Jurkat, Clone E6-1 (cell line): ENCODE measurements around the gene PDIK1L.
A peak's percentile ranks its signal among the peaks of the same experiment; 100 is the strongest.

ENCODE experiments used
- DNase-seq: peaks from one replicate; pipeline ENCODE4 v3.0.0-alpha.2; 2011; ENCODE audit warnings: low read depth, low spot score
- H3K4me3 ChIP-seq: 2 replicates; pipeline ENCODE4 v1.5.1; 2011; ENCODE audit warnings: mild to moderate bottlenecking, low read length, control low read depth, moderate library complexity

The PDIK1L gene

DNA sequence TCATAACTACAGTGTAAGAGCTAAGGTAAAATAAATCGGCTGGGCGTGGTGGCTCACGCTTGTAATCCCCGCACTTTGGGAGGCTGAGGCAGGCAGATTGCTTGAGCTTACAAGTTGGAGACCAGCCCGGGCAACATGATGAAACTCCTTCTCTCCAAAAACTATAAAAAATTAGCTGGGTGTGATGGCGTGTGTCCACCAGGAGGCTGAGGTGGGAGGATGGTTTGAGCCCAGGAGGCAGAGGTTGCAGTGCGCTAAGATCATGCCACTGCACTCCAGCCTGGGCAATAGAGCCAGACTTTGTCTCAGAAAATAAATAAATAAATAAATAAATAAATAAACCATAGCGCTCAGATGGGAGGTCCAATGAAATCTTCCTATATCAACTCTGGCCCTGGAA lies 30.5 kb downstream of the PDIK1L start:
- DNase-seq, result no peak
- no peak overlapping the region for H3K4me3 ChIP-seq

DNA sequence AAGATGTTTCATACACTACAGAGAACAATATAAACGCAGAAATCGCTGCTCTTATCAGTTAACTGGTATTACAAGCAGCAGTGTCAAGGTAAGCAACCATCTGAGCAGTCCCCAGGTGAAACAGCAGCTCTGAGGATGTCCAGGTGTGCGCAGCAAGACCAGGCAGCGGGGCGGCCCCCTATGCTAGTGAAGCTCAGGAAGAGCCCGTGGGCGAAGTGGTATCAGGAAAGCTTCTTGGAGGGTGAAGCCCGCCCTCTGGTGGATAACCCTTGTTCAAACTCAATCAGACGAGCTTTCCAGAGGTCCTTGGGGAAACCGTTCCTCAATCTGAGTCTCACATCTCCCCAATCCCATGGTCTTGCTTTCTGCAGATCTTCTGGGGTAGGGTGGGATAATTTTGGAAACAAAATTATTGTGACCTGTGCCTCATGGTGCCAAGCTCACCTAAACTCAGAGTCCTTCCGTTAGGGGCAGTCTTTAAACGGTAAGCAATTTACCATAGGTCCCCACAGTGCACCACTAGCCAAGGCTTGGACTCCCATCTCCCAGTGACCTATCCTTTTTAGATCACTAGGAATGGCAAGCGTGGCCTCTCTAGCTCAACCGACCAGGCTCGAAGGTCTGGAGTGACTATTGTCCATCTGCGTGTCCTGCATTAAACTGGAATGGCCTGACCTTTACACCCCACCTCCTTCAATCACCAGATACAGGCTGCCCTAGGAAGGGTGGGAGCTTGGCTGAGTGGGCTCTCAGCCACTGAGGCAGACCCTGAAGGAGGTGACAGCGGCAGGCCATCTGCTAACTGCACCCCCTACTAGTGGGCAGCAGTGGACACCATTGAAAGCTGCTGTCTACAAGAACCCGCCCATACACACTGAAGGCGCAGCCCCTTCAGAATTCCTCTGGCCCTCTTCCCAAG lies 33.7 kb downstream of the PDIK1L start:
- no peak overlapping the region for H3K4me3 ChIP-seq
- peak; percentile 79 for DNase-seq

DNA sequence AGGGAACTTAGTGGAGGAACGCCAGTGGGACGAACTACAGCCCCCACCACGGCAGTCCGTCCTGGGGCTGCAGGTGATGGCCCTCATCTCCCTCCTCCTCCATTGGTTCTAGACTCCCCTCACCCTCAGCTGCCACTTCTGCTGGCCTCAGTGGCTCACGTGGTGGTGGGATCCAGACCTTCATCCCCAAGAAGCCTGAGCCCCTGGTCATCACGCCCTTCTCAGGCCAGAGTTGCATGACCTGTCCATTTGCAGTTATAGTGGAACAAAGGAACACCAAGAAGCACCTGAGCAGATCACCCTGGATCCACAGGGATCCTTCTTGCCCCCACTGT lies 34.3 kb downstream of the PDIK1L start:
- no peak for DNase-seq
- H3K4me3 ChIP-seq, result no peak overlapping the region

DNA sequence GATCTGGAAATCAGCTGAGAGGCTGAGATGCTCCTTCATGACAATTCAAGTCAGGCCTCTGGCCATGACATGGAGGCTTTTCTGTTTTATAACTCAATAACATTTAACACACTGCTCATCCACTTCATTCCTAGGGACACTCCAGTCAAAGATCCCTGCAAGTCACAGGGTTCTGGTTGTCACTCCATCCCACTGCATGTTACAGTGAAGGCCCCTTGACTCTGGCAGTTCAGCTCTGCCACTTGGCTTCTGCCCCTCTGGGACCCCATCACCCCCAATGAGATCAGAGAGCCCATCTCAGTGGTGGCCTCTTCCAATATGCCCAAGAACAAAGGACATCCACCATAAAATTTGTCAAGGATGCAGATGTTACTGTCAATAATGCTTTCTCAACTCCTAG lies 37.3 kb downstream of the PDIK1L start:
- DNase-seq, result no peak
- no peak overlapping the region for H3K4me3 ChIP-seq

DNA sequence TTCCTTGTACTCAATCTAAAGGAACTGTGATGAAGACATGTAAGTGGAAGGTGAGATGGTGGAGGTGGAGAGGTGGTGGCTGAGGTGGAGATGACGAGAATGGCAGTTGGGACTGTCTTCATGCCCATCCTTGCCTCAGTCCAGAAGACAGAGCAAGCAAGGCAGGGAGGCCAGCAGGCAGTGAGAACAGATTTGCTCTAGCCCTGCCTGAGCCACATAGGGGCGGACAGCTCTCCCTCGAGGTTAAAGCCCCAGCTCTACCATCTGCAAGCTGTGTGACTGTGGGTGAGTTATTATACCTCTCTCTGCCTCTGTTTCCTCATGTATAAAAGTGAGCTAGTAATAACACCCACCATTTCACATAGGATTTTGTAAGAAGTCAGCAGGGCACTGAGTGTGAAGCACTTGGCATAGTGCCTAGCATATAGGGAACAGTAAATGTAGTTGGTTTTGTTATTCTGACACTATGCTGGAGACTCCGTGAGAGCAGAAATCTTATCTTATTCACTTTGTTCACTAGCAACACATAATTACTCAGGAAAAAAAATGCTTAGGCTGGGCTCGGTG lies 42.4 kb downstream of the PDIK1L start:
- H3K4me3 ChIP-seq, result no peak overlapping the region
- no peak for DNase-seq

DNA sequence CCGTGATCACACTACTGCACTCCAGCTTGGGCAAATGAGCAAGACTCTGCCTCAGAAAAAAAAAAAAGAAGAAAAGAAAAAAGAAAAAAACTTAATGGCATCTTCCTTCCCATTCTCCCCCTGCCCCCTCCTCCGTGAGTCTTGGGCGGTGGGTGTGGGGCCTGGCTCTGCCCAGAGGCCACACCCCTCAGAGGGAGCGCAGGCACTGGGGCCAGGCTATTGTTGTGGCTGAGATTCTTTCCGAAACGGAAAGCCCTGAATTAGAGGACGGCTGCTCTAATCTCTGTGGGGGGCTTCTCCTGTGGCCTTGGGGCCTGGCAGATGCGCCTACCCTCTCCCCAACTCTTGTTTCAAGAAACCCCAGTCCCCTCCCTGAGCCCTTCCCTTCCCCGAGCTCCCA lies 43.1 kb downstream of the PDIK1L start:
- no peak for DNase-seq
- H3K4me3 ChIP-seq, result no peak overlapping the region

DNA sequence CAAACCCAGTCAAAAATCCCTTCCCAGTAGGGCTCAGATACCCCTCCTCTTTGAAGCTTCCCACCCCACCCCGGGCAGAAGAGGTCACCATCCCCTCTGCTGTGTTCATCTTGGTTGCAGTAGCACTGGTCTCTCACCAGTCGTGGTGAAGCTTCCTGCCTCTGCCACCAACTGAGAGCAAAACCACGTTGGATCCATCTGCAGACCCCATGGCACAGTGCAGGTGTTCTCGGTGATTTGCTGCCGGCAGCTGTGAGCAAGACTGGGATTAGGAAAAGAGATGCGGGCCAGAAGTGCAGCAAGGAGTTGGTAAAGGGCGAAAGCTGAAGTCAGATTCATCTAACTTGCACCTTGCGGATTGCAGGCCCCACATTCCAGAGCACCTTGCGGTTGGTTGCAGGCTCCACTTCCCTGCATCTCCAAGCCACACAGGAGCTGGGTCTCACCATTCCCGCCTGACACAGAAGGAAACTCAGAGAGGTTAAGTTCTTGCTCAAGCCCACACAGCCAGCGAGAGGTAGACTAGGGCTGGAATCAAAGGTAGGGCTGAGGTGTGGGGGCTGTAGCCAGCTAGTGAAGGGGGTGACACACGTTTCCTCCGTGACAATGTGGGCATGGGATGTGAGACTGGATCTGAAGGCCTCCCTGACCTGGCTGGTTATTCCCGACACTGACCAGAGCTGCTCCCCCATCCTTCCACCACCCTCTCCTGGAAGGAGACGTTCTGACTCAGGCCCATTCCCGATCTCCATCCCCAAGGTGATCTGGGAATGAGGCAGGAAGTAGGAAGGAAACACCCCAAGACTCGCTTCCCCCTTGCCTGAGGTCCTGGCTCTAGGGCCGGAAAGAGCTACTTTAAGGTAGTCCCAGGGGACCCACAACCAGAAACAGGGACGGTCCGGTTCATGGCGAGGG lies 44.0 kb downstream of the PDIK1L start:
- H3K4me3 ChIP-seq, result no peak overlapping the region
- peak; percentile 70 for DNase-seq

DNA sequence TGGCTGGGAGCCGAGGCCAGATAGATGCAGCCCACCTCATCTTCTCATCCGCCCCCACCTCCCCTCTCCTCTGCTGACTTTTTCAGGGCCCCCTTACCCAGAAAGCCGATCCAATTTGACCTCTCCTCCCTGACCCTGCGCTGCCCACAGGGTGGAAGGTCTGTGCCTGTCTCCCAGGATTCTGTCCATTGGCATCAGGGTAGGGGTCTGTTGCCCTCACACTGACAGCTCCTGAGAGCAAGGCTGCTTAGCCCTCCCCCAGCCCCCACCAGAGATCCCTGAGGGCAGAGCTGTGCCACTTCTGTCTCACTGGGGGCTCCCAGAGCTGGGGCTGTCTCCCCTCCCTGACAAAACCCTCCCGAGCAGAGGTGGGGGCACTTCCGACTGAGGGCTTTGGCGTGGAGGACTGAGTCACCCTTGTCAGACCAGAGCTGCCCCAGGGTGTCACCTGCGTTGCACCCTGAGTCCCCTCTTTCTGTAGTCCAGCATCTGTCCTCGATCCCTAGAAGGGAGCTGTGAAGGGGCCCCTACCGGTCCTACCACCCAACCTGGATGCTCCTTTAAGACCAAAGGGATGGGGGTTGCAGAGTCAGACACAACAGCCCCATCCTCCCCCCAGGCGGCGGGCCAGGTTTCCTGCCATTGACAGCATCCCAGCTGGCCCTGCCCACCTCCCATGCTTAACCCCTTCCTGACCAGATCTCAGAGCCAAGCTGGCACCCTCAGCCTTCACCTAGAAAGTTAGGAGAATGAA lies 44.8 kb downstream of the PDIK1L start:
- peak overlapping the region; percentile 32 for H3K4me3 ChIP-seq

DNA sequence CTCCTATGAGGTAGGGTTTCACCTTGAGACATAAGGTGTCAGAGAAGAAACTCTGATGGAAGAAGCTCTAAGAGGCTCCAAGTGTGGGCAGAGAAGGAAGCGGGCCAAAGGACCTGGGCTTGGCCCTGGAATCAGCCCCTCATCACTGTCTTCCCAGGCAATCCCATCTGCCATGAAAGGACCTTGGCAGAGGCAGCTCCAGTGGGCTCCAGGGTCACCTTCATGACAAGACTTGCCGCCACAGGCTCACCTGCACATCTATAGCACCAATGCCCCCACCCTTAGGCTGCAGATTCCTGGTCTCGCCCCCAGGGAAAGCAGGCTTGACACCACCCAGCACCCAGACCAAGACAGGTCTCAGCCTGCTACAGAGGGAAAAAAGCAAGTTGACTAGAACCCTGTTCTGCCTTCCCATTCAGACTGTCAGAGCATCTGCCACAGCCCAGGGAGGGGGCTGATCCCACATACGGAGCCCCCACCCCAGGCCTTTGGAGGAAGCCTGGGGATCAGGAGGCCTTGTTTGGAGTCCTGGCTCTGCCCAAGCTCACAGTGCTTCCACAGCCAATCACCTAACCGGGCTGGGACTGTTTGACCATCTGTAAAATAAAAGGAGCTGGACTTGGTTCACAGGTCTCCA lies 46.8 kb downstream of the PDIK1L start:
- DNase-seq, result no peak
- H3K4me3 ChIP-seq, result no peak overlapping the region

More for the DNA sequence above, 44.8 kb downstream of the PDIK1L start:
- peak; percentile 75 for DNase-seq

DNA sequence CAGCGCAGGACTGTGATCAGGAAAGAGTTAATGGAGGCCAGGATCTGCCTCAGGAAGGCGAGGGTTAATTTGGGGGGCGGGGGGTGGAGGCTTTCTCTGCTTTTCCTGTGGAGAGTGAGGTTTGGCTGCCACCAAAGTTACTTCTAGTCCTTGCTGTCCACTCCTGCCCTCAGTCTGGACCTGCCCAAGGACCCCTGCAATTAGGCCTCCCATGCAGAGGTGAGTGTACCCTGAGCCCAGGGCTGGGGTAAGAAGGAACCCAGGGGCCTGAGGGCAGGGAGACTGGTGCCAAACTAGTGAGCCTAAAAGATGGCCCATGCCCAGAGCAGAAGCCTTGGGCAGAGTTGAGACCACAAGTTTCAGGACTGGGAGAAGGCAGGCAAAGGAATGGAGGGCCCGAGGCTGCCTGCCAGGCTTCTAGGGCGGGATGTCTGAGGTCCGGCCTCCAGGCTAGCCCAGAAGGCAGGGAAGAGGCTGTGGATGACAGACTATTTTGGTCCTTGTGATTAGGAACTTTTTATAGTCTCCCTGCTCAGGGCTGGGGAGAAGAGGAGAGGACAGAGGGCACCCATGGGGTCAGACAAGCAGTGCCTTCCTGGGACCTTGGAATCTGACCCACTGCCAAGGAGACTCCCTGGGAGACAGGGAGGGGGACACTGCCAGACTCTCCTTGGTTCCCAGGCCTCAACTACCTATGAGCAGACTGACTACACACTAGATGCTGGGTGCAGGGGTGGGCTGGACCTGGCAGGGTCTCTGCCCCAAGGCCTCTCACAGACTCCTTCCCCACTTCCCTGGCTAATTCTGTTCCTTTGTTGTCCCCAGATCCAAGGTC lies 47.5 kb downstream of the PDIK1L start, which contains the start of gene FAM110D:
FAM110D (plus strand) TSS at position 172 of the 835 bp plus-strand sequence. CDS start 2,213 bp downstream, outside the sequence.
- H3K4me3 ChIP-seq, result peak within 1 kb of the TSS; percentile 20

DNA sequence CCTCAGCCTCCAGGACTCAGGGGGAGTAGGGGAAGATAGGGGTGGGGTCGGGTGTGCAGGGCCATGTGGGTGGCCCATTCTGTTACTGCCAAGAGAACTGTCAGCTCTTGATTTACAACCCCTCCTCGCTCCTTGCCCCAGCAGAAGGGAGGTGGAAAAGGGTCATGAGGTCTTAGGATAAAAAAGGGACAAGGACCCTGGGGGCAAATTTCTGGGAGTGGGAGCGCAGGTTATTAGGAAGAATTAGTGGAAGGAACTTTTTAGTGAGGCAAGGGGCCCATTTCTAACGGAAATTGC lies 48.1 kb downstream of the PDIK1L start:
- DNase-seq, result no peak
- H3K4me3 ChIP-seq, result no peak overlapping the region

More for the DNA sequence above, 47.5 kb downstream of the PDIK1L start, which contains the start of gene FAM110D:
- DNase-seq, result no peak

DNA sequence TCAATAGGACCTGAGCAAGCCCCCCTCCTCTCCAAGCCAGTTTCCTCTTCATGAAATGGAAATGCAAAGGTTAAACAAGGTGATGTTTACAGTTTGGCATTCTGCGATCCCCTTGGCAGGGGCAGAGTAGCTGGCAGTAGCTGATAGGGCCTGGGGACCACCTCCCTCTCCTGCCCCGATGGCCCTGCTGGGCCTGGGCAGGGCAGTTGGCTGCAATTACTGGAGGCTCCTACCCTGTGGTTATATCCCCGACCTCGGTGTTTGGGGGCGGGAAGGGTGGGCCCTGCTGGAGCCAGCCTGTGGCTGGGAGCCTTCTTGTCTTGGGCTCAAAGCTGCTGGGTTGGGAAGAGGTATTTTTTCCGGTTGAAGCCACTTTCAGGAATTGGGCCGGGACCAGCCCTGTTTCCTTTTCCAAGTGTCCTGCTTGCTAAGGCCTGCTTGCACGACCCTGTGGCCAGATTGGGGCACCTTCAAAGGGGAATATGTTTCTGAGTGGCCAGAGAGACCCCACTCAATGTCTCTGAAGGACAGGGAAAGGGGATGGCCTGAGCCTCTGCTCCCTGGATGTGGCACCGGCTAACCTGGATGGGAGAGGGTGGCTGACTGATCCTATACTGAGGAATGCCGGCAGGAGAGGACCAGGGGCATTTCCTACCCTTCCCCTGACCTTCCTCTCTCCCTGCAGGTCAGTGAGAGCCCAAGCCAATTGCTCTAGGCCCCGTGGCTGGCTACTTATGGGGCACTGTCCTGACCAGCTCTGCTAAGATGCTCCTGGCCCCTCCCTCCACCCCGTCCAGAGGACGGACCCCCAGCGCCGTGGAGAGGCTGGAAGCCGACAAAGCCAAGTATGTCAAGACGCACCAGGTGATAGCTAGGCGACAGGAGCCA lies 49.1 kb downstream of the PDIK1L start:
- H3K4me3 ChIP-seq, result no peak overlapping the region
- no peak for DNase-seq

DNA sequence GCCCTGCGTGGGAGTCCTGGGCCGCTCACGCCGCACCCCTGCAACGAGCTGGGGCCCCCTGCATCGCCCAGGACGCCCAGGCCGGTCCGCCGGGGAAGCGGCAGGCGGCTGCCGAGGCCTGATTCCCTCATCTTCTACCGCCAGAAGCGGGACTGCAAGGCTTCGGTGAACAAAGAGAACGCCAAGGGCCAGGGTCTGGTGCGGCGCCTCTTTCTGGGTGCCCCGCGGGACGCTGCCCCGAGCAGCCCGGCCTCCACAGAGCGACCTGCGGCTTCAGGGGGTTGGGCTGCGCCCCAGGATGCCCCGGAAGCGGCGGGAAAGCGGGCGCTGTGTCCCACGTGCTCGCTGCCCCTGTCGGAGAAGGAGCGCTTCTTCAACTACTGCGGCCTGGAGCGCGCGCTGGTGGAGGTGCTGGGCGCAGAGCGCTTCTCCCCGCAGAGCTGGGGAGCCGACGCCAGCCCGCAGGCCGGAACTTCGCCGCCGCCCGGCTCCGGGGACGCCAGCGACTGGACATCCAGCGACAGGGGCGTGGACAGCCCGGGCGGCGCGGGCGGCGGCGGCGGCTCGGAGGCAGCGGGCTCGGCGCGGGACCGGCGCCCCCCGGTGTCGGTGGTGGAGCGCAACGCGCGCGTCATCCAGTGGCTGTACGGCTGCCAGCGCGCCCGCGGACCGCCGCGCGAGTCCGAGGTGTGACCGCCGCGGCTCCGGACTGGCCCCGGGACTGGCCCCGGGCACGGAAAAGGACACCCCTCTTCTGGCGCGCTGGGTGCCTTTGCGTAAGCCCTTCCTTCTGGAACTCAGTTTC lies 50.0 kb downstream of the PDIK1L start:
- H3K4me3 ChIP-seq, result peak overlapping the region; percentile 48
- DNase-seq, result peak; percentile 38

DNA sequence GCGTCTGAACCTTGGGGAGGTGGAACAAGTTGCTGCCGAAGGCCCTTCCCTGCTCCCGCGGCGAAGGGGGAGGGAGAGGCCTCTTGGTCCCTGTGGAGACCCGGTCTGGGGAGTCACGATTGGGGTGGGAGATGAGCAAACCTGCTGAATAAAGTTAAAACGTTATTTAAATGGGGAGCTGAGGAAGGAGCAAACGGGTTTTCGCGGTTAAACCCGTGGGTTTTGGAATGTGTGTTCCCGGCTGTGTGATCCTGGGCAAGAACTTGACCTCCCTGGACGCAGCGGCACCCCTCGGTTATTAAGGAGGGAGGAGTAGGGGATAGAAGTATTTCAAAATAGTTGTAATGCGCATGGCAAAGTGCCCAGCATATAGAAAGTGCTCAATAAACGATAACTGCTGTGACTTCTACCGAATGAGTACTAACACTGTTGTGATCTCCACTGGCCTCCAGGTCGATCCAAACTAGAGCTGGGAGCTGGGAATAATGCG lies 50.6 kb downstream of the PDIK1L start:
- DNase-seq, result no peak
- peak overlapping the region; percentile 48 for H3K4me3 ChIP-seq

DNA sequence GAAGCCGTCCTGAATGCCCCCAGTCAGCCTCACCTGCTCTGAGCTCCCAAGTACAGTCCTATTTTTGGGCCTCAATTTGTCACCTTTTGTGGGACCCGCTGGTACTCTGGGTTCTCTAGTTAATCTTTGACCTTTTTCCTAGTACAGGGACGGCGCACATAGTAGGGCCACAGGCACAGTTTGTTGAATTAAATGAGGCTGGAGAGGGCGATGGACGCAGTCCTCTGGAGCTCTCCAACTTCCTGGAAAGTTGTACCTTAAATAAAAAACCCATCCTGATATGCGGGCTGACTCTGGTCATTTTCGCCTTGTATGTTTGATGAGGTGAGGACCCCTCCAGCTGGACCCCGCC lies 52.0 kb downstream of the PDIK1L start:
- DNase-seq, result no peak
- peak overlapping the region; percentile 38 for H3K4me3 ChIP-seq
